NCI-H774 (cell line): ENCODE results near the gene MICAL3.

ENCODE experiments used
- DNase-seq: peaks from one replicate; lab custom pipeline; 2025; lab: John Stamatoyannopoulos, UW

MICAL3 gene

GRCh38 chr22:17754233-17754925 lies 270.0 kb downstream of the MICAL3 start:
- no peak for DNase-seq

GRCh38 chr22:17753401-17753989 lies 270.9 kb downstream of the MICAL3 start:
- DNase-seq, result no peak

GRCh38 chr22:17751596-17751995 lies 272.8 kb downstream of the MICAL3 start:
- no peak for DNase-seq

GRCh38 chr22:17749605-17750395 lies 274.6 kb downstream of the MICAL3 start:
- no peak for DNase-seq

GRCh38 chr22:17748555-17749353 lies 275.6 kb downstream of the MICAL3 start:
- DNase-seq, result no peak

- no peak for DNase-seq
Observed at GRCh38 chr22:17746916-17747315, 277.4 kb downstream of the MICAL3 start.

GRCh38 chr22:17744430-17744829 lies 279.9 kb downstream of the MICAL3 start:
- no peak for DNase-seq

- no peak for DNase-seq
Observed at GRCh38 chr22:17743661-17744411, 280.5 kb downstream of the MICAL3 start.

- peak; percentile 19 for DNase-seq
Observed at GRCh38 chr22:17742527-17742902, 281.8 kb downstream of the MICAL3 start.

GRCh38 chr22:17741866-17742526 lies 282.4 kb downstream of the MICAL3 start:
- no peak for DNase-seq

- DNase-seq, result no peak
Observed at GRCh38 chr22:17739196-17739975, 285.0 kb downstream of the MICAL3 start.

GRCh38 chr22:17738386-17739128 lies 285.8 kb downstream of the MICAL3 start:
- DNase-seq, result no peak
